GM18502 (cell line): ENCODE measurements around the gene HS3ST5.
"Not testable (repeated sequence)": the region's sequence is repeated elsewhere in the genome, so short reads cannot be mapped to it uniquely, and the experiment has no call there.

ENCODE experiments used
- ATAC-seq: cut with Tn5 transposase; IDR thresholded peaks from one replicate; pipeline ENCODE4 v1.9.1; 2021; ENCODE audit warnings: mild to moderate bottlenecking; ENCODE audit not compliant: unreplicated experiment, poor library complexity

Gene HS3ST5

GRCh38 chr6:114063956-114064355 lies 278.9 kb downstream of the HS3ST5 start:
- ATAC-seq = no peak

GRCh38 chr6:114062199-114062598 lies 280.6 kb downstream of the HS3ST5 start:
- no peak for ATAC-seq

GRCh38 chr6:114061741-114062140 lies 281.1 kb downstream of the HS3ST5 start:
- ATAC-seq = no peak

GRCh38 chr6:114061116-114061515 lies 281.7 kb downstream of the HS3ST5 start:
- ATAC-seq = no peak

- ATAC-seq = no peak
Measured at GRCh38 chr6:114058435-114058834, 284.4 kb downstream of the HS3ST5 start.

- ATAC-seq = no peak
Measured at GRCh38 chr6:114055763-114056162, 287.1 kb downstream of the HS3ST5 start.

- no peak for ATAC-seq
Measured at GRCh38 chr6:114055349-114055748, 287.5 kb downstream of the HS3ST5 start.

- ATAC-seq = no peak
Measured at GRCh38 chr6:114053791-114054190, 289.0 kb downstream of the HS3ST5 start.

GRCh38 chr6:114052141-114052540 lies 290.7 kb downstream of the HS3ST5 start:
- ATAC-seq = no peak

- ATAC-seq = no peak
Measured at GRCh38 chr6:114051031-114051430, 291.8 kb downstream of the HS3ST5 start.

GRCh38 chr6:114049367-114049966 lies 293.4 kb downstream of the HS3ST5 start:
- ATAC-seq = no peak

GRCh38 chr6:114044566-114044965 lies 298.3 kb downstream of the HS3ST5 start:
- not testable (repeated sequence) for ATAC-seq

- ATAC-seq = no peak
Measured at GRCh38 chr6:114042267-114043016, 300.4 kb downstream of the HS3ST5 start.

GRCh38 chr6:114040871-114041270 lies 302.0 kb downstream of the HS3ST5 start:
- ATAC-seq = no peak

- ATAC-seq = no peak
Measured at GRCh38 chr6:114039841-114040240, 303.0 kb downstream of the HS3ST5 start.

- ATAC-seq = no peak
Measured at GRCh38 chr6:114033606-114034005, 309.2 kb downstream of the HS3ST5 start.

- no peak for ATAC-seq
Measured at GRCh38 chr6:114032721-114033120, 310.1 kb downstream of the HS3ST5 start.

- no peak for ATAC-seq
Measured at GRCh38 chr6:114030767-114031166, 312.1 kb downstream of the HS3ST5 start.

- ATAC-seq = no peak
Measured at GRCh38 chr6:114024746-114025145, 318.1 kb downstream of the HS3ST5 start.

- ATAC-seq = no peak
Measured at GRCh38 chr6:114020196-114020595, 322.6 kb downstream of the HS3ST5 start.

- not testable (repeated sequence) for ATAC-seq
Measured at GRCh38 chr6:114017146-114017545, 325.7 kb downstream of the HS3ST5 start.

GRCh38 chr6:114014106-114014505 lies 328.7 kb downstream of the HS3ST5 start:
- ATAC-seq = not testable (repeated sequence)
